GM12873 (cell line): ENCODE data around the gene DOLPP1.

Experiments
- TF ChIP-seq, protein P1 (sequence below): IDR thresholded peaks from 2 replicates; pipeline ENCODE4 v1.5.1; 2012; ENCODE audit warnings: low read depth, mild to moderate bottlenecking, moderate library complexity, low read length, control low read depth; ENCODE audit not compliant: insufficient read depth; ENCODE audit errors: missing control alignments

Gene DOLPP1

DNA sequence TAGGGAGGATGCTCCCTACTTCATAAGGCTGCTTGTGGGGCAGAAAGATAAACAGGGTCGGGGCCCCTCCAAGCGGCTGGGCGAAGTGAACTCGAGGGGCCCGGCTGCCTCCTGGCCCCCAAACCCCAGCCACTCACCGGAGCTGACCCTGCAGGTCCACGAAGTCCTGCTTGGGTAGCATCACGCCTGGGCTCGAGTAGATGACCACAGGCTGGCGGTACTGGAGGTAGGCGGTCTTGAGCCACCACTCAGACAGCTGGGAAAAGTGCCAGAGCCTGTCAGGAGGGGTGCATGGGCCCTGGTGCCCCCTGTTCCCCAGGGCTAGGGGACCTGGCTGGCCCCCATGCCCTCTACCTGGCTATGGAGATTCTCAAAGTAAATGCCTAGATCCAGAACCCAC, 23.1 kb downstream of the DOLPP1 start:
- TF ChIP-seq, protein P1, sequence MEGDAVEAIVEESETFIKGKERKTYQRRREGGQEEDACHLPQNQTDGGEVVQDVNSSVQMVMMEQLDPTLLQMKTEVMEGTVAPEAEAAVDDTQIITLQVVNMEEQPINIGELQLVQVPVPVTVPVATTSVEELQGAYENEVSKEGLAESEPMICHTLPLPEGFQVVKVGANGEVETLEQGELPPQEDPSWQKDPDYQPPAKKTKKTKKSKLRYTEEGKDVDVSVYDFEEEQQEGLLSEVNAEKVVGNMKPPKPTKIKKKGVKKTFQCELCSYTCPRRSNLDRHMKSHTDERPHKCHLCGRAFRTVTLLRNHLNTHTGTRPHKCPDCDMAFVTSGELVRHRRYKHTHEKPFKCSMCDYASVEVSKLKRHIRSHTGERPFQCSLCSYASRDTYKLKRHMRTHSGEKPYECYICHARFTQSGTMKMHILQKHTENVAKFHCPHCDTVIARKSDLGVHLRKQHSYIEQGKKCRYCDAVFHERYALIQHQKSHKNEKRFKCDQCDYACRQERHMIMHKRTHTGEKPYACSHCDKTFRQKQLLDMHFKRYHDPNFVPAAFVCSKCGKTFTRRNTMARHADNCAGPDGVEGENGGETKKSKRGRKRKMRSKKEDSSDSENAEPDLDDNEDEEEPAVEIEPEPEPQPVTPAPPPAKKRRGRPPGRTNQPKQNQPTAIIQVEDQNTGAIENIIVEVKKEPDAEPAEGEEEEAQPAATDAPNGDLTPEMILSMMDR: no peak

- TF ChIP-seq, protein P1: no peak
These were observed 25.2 kb downstream of the DOLPP1 start for GRCh38 chr9:129105857-129106694.

GRCh38 chr9:129107651-129108050, 26.7 kb downstream of the DOLPP1 start:
- TF ChIP-seq, protein P1: no peak

- TF ChIP-seq, protein P1: no peak
These were observed 27.3 kb downstream of the DOLPP1 start for GRCh38 chr9:129108083-129108804.

DNA sequence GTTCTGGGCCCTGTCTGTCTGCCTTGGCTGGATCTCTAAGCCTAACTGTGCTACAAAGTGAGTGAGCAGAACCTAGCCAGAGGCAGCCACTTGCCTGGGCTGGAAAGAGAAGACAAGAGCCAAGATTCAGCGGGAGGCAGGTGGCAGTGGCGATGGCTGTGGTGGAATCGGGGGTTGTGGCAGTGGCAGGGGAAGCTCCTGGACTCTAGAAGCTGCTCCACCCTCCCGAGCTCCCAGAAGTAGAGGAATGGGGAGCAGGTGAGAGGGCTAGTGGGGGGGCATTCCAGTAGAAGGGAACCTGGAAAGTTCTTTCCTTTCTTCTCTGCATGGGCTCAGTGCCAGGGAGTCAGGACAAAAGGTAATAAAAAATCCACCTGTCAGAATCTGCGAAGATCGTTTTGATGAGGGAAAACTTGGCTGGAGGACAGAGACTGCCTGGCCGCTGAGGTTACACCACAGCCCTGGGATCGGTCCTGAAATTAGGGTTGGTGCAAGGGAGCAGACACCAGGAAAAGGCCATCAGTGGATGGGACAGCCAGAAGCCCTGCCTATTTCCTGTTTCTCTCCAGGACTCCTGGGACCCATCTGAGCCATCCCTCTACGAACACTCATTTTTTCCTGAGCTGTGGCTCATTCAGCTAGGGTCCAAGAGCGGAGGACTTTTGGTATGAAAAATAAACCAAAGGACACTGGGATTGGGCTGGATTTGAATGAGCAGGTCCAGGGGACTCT, 28.1 kb downstream of the DOLPP1 start:
- TF ChIP-seq, protein P1: no peak

DNA sequence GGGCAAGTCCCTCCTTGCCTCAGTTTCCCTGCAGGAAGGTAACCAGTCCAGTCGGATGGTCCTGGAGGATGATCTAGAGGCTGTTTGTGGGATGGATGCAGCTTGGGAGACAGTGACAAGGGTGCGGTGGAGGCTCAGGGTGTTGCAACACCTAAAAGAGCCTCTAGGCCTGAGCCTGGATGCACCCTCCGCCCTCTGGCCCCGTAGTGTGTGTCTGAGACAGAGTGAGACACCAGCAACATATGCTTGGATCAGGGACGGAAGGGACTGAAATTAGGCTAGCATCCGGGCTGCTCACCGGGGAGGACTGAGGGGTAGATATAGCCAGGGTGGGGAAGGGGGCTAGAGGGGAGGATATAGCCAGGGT, 28.6 kb downstream of the DOLPP1 start:
- TF ChIP-seq, protein P1: no peak
